ENCODE data around the gene STARD3.

DNA sequence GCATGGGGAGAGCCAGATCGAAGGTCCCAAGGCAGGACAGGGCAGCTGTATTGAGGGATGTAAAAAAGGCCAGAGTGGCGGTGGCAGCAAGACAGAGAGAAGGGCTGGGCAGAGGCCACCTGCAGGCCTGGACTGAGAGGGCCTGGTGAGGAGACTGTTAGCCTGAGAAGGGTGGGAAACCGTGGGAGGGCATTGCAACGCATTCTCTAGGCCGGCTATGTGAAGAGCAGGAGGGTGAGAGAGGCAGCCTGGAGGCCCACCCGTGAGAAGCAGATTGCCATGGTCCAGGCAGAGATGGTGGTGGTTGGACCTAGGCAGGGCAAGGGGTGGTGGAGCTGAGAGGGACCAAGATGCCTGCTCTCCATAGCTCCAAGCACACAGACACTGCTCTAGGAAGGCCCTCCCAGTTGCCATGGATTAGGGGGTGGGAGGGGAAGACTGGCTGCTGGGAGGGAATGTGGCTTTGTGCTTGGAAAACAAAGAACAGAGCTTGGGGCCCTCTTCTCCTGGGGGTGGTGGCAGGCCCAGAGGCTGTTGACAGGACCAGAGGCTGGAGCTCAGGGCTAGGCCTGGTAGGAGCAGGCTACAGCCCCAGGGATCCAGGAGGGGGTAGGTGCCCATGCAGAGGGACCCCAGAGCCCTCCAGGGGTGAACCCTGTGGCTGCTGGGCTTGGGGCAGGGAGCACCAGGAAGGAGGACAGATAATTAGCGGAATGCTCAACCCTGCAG is 15.8 kb downstream of the STARD3 start:
- TF ChIP-seq, protein P1, sequence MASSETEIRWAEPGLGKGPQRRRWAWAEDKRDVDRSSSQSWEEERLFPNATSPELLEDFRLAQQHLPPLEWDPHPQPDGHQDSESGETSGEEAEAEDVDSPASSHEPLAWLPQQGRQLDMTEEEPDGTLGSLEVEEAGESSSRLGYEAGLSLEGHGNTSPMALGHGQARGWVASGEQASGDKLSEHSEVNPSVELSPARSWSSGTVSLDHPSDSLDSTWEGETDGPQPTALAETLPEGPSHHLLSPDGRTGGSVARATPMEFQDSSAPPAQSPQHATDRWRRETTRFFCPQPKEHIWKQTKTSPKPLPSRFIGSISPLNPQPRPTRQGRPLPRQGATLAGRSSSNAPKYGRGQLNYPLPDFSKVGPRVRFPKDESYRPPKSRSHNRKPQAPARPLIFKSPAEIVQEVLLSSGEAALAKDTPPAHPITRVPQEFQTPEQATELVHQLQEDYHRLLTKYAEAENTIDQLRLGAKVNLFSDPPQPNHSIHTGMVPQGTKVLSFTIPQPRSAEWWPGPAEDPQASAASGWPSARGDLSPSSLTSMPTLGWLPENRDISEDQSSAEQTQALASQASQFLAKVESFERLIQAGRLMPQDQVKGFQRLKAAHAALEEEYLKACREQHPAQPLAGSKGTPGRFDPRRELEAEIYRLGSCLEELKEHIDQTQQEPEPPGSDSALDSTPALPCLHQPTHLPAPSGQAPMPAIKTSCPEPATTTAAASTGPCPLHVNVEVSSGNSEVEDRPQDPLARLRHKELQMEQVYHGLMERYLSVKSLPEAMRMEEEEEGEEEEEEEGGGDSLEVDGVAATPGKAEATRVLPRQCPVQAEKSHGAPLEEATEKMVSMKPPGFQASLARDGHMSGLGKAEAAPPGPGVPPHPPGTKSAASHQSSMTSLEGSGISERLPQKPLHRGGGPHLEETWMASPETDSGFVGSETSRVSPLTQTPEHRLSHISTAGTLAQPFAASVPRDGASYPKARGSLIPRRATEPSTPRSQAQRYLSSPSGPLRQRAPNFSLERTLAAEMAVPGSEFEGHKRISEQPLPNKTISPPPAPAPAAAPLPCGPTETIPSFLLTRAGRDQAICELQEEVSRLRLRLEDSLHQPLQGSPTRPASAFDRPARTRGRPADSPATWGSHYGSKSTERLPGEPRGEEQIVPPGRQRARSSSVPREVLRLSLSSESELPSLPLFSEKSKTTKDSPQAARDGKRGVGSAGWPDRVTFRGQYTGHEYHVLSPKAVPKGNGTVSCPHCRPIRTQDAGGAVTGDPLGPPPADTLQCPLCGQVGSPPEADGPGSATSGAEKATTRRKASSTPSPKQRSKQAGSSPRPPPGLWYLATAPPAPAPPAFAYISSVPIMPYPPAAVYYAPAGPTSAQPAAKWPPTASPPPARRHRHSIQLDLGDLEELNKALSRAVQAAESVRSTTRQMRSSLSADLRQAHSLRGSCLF (CRISPR knock-in tag; IDR thresholded peaks at IDR 0.05; ENCODE audit: borderline replicate concordance) = no peak
- TF ChIP-seq, protein P2, sequence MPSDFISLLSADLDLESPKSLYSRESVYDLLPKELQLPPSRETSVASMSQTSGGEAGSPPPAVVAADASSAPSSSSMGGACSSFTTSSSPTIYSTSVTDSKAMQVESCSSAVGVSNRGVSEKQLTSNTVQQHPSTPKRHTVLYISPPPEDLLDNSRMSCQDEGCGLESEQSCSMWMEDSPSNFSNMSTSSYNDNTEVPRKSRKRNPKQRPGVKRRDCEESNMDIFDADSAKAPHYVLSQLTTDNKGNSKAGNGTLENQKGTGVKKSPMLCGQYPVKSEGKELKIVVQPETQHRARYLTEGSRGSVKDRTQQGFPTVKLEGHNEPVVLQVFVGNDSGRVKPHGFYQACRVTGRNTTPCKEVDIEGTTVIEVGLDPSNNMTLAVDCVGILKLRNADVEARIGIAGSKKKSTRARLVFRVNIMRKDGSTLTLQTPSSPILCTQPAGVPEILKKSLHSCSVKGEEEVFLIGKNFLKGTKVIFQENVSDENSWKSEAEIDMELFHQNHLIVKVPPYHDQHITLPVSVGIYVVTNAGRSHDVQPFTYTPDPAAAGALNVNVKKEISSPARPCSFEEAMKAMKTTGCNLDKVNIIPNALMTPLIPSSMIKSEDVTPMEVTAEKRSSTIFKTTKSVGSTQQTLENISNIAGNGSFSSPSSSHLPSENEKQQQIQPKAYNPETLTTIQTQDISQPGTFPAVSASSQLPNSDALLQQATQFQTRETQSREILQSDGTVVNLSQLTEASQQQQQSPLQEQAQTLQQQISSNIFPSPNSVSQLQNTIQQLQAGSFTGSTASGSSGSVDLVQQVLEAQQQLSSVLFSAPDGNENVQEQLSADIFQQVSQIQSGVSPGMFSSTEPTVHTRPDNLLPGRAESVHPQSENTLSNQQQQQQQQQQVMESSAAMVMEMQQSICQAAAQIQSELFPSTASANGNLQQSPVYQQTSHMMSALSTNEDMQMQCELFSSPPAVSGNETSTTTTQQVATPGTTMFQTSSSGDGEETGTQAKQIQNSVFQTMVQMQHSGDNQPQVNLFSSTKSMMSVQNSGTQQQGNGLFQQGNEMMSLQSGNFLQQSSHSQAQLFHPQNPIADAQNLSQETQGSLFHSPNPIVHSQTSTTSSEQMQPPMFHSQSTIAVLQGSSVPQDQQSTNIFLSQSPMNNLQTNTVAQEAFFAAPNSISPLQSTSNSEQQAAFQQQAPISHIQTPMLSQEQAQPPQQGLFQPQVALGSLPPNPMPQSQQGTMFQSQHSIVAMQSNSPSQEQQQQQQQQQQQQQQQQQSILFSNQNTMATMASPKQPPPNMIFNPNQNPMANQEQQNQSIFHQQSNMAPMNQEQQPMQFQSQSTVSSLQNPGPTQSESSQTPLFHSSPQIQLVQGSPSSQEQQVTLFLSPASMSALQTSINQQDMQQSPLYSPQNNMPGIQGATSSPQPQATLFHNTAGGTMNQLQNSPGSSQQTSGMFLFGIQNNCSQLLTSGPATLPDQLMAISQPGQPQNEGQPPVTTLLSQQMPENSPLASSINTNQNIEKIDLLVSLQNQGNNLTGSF (CRISPR knock-in tag; IDR thresholded peaks at IDR 0.05) = no peak
- TF ChIP-seq, protein P3, sequence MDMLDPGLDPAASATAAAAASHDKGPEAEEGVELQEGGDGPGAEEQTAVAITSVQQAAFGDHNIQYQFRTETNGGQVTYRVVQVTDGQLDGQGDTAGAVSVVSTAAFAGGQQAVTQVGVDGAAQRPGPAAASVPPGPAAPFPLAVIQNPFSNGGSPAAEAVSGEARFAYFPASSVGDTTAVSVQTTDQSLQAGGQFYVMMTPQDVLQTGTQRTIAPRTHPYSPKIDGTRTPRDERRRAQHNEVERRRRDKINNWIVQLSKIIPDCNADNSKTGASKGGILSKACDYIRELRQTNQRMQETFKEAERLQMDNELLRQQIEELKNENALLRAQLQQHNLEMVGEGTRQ (IDR thresholded peaks at IDR 0.05; ENCODE audit: low read depth, low read length) = no peak
- TF ChIP-seq, protein P3 (CRISPR knock-in tag; IDR thresholded peaks at IDR 0.05; ENCODE audit: borderline replicate concordance) = no peak
- TF ChIP-seq ZFP82 (CRISPR knock-in tag; IDR thresholded peaks at IDR 0.05; ENCODE audit: borderline replicate concordance) (no peak), ZC3H4 (CRISPR knock-in tag; IDR thresholded peaks at IDR 0.05; ENCODE audit: borderline replicate concordance) (no peak), ZNF10 (CRISPR knock-in tag; IDR thresholded peaks at IDR 0.05; ENCODE audit: borderline replicate concordance, low read depth) (no peak), CTCF (CRISPR knock-in tag; IDR thresholded peaks at IDR 0.05) (peak; percentile 6; the same call in 1 of the 2 replicates)

Data from HepG2 (cell line).